OCI-LY7 (cell line): Measurements from ENCODE around the gene ATXN1. TPM values are rescaled to one million over a fixed set of nuclear protein-coding genes. Genes with fewer than 3 reads are reported as not detected.

Source experiments
- BruUV-seq: library from RNA; stranded (reverse); fragments of 400-500 nt; replicated peaks from 2 replicates; lab custom pipeline; 2021; lab: Mats Ljungman, UMichigan
- CTCF ChIA-PET: fragments of 300-600 bp; sonication (Branson Sonifier 250); formaldehyde crosslinking; loops from one replicate; lab custom pipeline; 2022; ENCODE audit warnings: antibody characterized with exemption; ENCODE audit not compliant: unreplicated experiment; lab: Charles Lee
- POLR2A ChIA-PET: fragments of 300-600 bp; sonication (Branson Sonifier 250); formaldehyde crosslinking; loops from one replicate; lab custom pipeline; 2022; ENCODE audit warnings: antibody characterized with exemption; lab: Charles Lee
- DNase-seq: peaks from one replicate; pipeline ENCODE4 v3.0.0-alpha.2; 2015; ENCODE audit warnings: low spot score
- H2AFZ ChIP-seq: fragments of 200-600 bp; sonication (generic), shearing (Covaris generic); 2 replicates; pipeline ENCODE4 v1.6.1; 2014; ENCODE audit warnings: mild to moderate bottlenecking, antibody characterized with exemption, low read length, moderate library complexity
- H3K27ac ChIP-seq: fragments of 200-600 bp; sonication (generic); 2 replicates; pipeline ENCODE4 v1.5.1; 2014; ENCODE audit warnings: mixed run types, low read depth, mild to moderate bottlenecking, moderate library complexity, low read length, inconsistent platforms; ENCODE audit not compliant: poor library complexity, severe bottlenecking
- H3K36me3 ChIP-seq: fragments of 200-600 bp; sonication (generic); 2 replicates; pipeline ENCODE4 v1.6.1; 2014; ENCODE audit warnings: mild to moderate bottlenecking, antibody characterized with exemption, low read length, moderate library complexity, mixed read lengths; ENCODE audit not compliant: insufficient read depth
- H3K4me1 ChIP-seq: fragments of 200-600 bp; sonication (generic); 2 replicates; pipeline ENCODE4 v1.5.1; 2014; ENCODE audit warnings: mild to moderate bottlenecking, low read length; ENCODE audit not compliant: insufficient read depth, poor library complexity, severe bottlenecking
- H3K4me2 ChIP-seq: fragments of 200-600 bp; sonication (generic); 2 replicates; pipeline ENCODE4 v1.6.1; 2014; ENCODE audit warnings: mild to moderate bottlenecking, low read length
- H3K4me3 ChIP-seq: fragments of 200-600 bp; sonication (generic); 2 replicates; pipeline ENCODE4 v1.5.1; 2014; ENCODE audit warnings: mild to moderate bottlenecking, low read depth, low read length; ENCODE audit not compliant: poor library complexity, severe bottlenecking
- H3K79me2 ChIP-seq: fragments of 200-600 bp; sonication (generic); 2 replicates; pipeline ENCODE4 v1.6.1; 2016; ENCODE audit warnings: low read depth, mild to moderate bottlenecking, low read length, moderate library complexity, mixed read lengths; ENCODE audit not compliant: insufficient read depth
- H3K9me2 ChIP-seq: fragments of 200-600 bp; sonication (generic); 2 replicates; pipeline ENCODE4 v1.6.1; 2016; ENCODE audit warnings: mild to moderate bottlenecking, low read length, mixed read lengths; ENCODE audit not compliant: insufficient read depth
- H3K9me3 ChIP-seq: fragments of 200-600 bp; sonication (generic); 2 replicates; pipeline ENCODE4 v1.6.1; 2014; ENCODE audit warnings: mild to moderate bottlenecking, mixed run types, low read length, mixed read lengths
- H4K20me1 ChIP-seq: fragments of 200-600 bp; sonication (generic); 2 replicates; pipeline ENCODE4 v1.6.1; 2014; ENCODE audit warnings: mild to moderate bottlenecking, antibody characterized with exemption, low read length, moderate library complexity, mixed read lengths; ENCODE audit not compliant: insufficient read depth
- EZH2phosphoT487 ChIP-seq: fragments of 200-600 bp; sonication (generic); IDR thresholded peaks from 2 replicates; pipeline ENCODE4 v1.6.1; 2018; ENCODE audit warnings: low read depth, borderline replicate concordance, mild to moderate bottlenecking, mixed run types, antibody characterized with exemption, low read length, moderate library complexity, mixed read lengths
- intact Hi-C: fragments of 100-400 bp; cut with micrococcal nuclease; formaldehyde crosslinking; loops from one replicate; pipeline ENCODE4 v1.10.0; 2022; ENCODE audit not compliant: unreplicated experiment
- total RNA-seq, 2 experiments: library from RNA; depleted of rRNA in 1 of 2; stranded (reverse); fragments of >200 nt in 1 of 2; shearing (Covaris generic) in 1 of 2; gene quantifications; 2 replicates each; pipeline ENCODE4 v1.2.3, GENCODE V29; 2014 to 2022
- TF ChIP-seq, protein P1 (sequence below): fragments of 200-600 bp; sonication (generic); conservative IDR thresholded peaks from 2 replicates; pipeline ENCODE4 v1.5.1; 2014; ENCODE audit warnings: mild to moderate bottlenecking, antibody characterized with exemption, low read length, moderate library complexity, mixed read lengths

The ATXN1 gene
- total RNA-seq, 2 experiments from 2014 or later, result not detected

DNA sequence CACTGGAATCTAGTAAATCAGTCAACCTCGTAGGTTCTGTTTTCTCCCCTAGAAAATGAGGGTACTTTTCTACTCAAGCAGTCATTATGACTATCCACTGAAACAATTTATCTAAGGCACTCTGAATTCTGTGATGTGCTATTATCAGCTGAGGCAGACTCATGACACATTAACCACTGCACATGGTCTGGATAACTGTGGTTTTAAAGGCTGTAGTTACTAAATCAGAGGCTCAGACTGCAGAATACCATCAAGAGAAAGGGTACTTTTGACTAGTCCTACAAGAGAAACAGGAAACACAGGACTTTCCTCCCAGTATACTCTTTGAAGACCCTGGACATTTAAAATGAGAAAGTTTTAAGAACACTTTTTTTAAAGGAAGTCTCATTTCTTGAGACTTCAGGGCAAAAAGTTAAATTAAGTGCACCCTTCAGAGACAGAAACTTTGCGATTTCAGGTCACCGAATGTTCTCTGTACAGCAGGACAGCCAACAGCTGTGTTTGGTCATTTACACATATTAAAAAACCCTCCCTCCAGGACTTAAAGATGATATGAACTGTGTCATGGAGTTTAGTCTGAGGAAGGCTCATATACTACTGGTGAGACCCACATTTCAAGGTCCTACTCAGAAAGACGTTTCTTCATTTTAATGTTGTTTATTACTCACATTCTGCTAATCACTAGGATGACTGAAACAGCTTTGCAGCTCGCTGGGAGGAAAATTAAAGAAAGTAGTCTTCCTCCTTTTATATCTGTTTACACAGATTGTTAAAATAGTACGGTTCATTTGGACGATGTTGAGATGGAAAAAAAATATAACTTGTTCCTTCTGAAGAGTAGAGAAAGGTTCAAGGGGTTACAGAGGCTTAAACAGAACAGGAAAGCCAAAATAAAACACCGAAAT, 19.9 kb downstream of the ATXN1 start:
- TF ChIP-seq EZH2phosphoT487, result no peak
- TF ChIP-seq, protein P1, sequence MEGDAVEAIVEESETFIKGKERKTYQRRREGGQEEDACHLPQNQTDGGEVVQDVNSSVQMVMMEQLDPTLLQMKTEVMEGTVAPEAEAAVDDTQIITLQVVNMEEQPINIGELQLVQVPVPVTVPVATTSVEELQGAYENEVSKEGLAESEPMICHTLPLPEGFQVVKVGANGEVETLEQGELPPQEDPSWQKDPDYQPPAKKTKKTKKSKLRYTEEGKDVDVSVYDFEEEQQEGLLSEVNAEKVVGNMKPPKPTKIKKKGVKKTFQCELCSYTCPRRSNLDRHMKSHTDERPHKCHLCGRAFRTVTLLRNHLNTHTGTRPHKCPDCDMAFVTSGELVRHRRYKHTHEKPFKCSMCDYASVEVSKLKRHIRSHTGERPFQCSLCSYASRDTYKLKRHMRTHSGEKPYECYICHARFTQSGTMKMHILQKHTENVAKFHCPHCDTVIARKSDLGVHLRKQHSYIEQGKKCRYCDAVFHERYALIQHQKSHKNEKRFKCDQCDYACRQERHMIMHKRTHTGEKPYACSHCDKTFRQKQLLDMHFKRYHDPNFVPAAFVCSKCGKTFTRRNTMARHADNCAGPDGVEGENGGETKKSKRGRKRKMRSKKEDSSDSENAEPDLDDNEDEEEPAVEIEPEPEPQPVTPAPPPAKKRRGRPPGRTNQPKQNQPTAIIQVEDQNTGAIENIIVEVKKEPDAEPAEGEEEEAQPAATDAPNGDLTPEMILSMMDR, result no peak
- BruUV-seq, result no TSS peak
- no peaks in the 10 kb centered on the region for H4K20me1 ChIP-seq

GRCh38 chr6:16740097-16740496, 21.2 kb downstream of the ATXN1 start:
- H3K27ac ChIP-seq, result no peak overlapping the region
- ChIA-PET CTCF (no interaction called here), POLR2A (no interaction called here)
- intact Hi-C loops, result no loop called here
- no peaks in the 10 kb centered on the region for H3K36me3 ChIP-seq
- no peak for DNase-seq
- no peak overlapping the region for H3K4me3 ChIP-seq
- no peak overlapping the region for H2AFZ ChIP-seq
- no TSS peak for BruUV-seq
- H3K4me1 ChIP-seq, result no peaks in the 10 kb centered on the region
- H3K9me3 ChIP-seq, result no peaks in the 10 kb centered on the region
- H3K4me2 ChIP-seq, result no peak overlapping the region
- TF ChIP-seq, protein P1, result no peak
- no peak for TF ChIP-seq EZH2phosphoT487
- no peaks in the 10 kb centered on the region for H4K20me1 ChIP-seq
- no peaks in the 10 kb centered on the region for H3K79me2 ChIP-seq
- H3K9me2 ChIP-seq, result no peaks in the 10 kb centered on the region

More for the DNA sequence above, 19.9 kb downstream of the ATXN1 start:
- H3K9me2 ChIP-seq, result no peaks in the 10 kb centered on the region
- H3K4me2 ChIP-seq, result no peak overlapping the region
- CTCF ChIA-PET, result no interaction called here
- H3K79me2 ChIP-seq, result no peaks in the 10 kb centered on the region
- no peak overlapping the region for H3K4me3 ChIP-seq
- intact Hi-C loops, result no loop called here
- DNase-seq, result no peak
- H3K4me1 ChIP-seq, result no peaks in the 10 kb centered on the region
- POLR2A ChIA-PET, result no interaction called here
- no peak overlapping the region for H2AFZ ChIP-seq
- H3K36me3 ChIP-seq, result no peaks in the 10 kb centered on the region
- H3K9me3 ChIP-seq, result no peaks in the 10 kb centered on the region
- H3K27ac ChIP-seq, result no peak overlapping the region

DNA sequence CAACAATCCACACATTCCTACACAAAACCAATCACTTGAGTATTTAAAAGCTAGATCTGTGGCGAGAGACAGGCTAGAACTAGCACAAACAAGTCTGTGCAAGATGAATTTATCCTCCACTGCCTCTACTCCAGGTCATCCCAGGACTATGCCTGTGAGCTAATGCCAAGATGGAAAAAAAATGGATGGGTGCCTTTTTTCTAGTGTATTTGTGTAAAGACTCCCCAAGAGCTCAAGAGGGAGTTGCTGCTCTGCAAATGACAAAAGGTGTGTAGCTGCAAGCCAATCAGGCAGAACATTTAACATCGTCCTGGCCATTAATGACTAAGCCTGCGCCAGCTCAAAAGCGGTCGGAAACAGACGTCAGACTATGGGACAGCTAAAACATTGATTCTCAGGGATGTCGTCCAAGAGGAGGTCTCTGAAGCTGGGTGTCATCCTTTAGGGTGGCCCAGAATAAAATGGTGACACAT, 21.9 kb downstream of the ATXN1 start:
- no peak overlapping the region for H2AFZ ChIP-seq
- H3K27ac ChIP-seq, result no peak overlapping the region
- H3K79me2 ChIP-seq, result no peaks in the 10 kb centered on the region
- no peaks in the 10 kb centered on the region for H3K9me2 ChIP-seq
- H4K20me1 ChIP-seq, result no peaks in the 10 kb centered on the region
- no TSS peak for BruUV-seq
- H3K4me3 ChIP-seq, result no peak overlapping the region
- no peak for DNase-seq
- intact Hi-C loops, result no loop called here
- ChIA-PET CTCF (no interaction called here), POLR2A (interaction anchor here (0.7 kb wide), 1 partner anchor 143 kb away, joined by 6 read pairs; no protein-coding TSS in a partner anchor)
- H3K4me2 ChIP-seq, result no peak overlapping the region
- H3K9me3 ChIP-seq, result no peaks in the 10 kb centered on the region
- H3K4me1 ChIP-seq, result no peaks in the 10 kb centered on the region
- TF ChIP-seq EZH2phosphoT487, result no peak
- TF ChIP-seq, protein P1, result no peak
- no peaks in the 10 kb centered on the region for H3K36me3 ChIP-seq
